Erythroblast (primary cell): ENCODE results near the gene OAS1.

Experiments
- DNase-seq, 2 experiments: peaks; one replicate each; lab custom pipeline; 2025; lab: John Stamatoyannopoulos, UW
- GATA1 ChIP-seq: IDR thresholded peaks from 2 replicates; pipeline ENCODE4 v1.6.1; 2011; ENCODE audit warnings: low read depth, mild to moderate bottlenecking, control low read depth, low read length, moderate library complexity
- POLR2A ChIP-seq: IDR thresholded peaks from 2 replicates; pipeline ENCODE4 v1.6.1; 2011; ENCODE audit warnings: mild to moderate bottlenecking, low read length

OAS1 gene

DNA sequence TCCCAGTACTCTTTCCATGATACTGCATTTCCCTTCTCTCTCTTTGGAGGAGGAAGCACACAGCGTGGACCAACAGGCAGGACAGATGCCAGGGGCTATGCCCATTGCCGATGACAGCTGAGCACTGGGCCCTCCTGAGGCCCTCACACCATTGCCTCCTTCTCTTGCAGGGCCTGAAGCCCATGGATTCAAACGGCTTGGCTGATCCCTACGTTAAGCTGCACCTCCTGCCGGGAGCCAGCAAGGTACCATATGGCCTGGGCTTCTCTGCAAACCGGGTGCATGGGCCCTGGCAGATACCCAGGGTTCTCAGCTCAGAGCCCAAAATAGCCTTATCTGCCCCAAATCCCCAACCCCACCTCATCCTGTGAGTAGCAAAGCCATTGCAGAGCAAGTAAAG lies 25.2 kb upstream of the OAS1 start:
- TF ChIP-seq GATA1 (no peak), POLR2A (no peak)
- no peak for DNase-seq

DNA sequence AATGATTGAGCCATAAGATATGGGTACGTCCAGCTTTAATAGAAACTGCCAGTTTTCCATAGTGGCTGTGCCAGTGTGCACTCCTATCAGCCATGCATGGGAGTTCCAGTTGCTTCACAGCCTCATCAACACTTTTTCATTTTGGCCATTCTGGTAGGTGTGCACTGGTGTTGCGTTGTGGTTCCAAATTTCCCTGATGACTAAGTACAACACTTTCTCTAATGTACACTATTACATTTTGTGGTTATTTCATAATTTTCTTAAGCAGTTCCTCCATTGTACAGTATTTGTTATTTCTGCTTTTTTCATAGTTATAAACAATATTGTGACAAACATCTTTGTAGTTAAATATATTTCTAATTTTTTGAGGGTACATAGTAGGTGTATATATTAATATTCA lies 21.5 kb upstream of the OAS1 start:
- DNase-seq, result no peak
- TF ChIP-seq POLR2A (no peak), GATA1 (no peak)

DNA sequence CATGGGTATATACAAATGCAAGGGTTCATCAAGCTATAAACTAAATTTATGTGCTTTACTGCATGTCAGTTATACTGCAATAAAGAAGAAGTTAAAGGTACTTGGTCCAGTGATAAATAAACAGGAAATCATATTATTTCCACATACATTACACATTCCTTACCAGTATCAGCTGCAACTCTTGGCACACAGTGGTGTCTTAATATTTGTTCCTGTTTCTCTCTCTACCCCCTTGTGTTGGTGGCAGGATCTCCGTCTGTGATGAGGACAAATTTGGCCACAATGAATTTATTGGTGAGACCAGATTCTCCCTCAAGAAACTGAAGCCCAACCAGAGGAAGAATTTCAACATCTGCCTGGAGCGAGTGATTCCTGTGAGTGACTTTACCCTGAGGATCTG lies 19.2 kb upstream of the OAS1 start:
- no peak for TF ChIP-seq POLR2A
- no peak for TF ChIP-seq GATA1
- DNase-seq, result no peak

DNA sequence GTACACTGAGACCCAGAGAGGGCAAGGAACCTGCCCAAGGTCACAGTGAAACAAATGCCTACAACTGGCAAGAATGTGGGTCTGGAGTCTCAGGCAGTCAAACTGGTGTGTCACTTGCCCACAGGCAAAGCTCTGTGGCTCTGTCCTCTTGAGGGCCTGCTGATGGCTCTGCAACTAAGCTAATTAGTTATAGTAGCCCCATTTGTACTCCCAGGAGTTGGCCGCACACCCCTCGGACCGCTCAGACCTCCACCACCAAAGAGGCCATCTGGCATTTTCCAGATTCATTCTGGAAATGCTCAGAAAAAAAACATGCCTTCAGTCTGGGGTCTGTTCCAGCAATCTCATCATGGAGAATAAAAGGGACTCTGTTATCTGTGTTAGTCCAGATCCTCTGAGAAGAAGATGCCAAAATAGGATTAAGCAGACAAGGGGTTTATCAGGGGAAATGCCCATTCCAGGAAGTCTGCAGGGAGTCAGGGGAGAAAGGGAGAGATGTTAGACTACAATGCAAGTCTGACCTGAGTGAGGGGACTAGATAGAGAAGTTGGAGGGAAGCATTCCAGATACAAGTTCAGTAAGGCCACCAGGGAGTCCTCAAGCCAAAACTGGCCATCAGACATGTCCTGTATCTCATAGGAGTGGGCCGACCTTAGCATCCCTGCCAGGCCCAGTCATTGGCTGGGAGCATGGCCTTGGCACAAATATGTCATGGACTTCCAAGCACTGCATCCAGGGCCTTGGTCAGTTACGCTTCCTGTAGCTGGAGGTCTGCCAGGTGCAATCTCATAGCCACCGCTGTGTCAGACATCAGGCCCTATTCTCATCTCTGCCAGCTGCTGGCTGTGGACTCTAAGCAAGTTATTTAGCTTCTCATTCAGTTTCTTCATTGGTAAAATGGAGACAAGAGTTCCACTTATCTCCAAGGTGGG lies 15.4 kb upstream of the OAS1 start:
- no peak for DNase-seq
- TF ChIP-seq POLR2A (no peak), GATA1 (no peak)

DNA sequence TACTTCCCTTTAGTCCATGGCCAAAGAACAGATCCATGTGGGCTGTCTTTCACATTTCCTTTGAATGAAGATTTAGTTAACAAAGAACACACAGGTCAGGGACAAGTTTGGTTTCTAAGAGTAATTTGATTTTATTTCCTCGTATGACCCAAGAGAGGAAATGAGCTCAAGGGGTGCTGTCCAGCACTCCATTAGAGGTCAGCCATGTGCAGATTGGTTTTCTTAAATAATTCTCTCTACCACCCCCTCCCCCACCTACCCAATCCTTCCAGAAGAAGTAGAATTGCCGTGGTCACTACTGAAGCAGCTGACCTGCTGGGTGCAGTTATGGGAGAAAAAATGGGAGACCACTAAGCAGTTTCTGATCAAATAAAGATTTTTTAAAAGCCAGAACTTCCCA lies 13.9 kb upstream of the OAS1 start:
- no peak for DNase-seq
- TF ChIP-seq GATA1, result no peak
- no peak for TF ChIP-seq POLR2A

DNA sequence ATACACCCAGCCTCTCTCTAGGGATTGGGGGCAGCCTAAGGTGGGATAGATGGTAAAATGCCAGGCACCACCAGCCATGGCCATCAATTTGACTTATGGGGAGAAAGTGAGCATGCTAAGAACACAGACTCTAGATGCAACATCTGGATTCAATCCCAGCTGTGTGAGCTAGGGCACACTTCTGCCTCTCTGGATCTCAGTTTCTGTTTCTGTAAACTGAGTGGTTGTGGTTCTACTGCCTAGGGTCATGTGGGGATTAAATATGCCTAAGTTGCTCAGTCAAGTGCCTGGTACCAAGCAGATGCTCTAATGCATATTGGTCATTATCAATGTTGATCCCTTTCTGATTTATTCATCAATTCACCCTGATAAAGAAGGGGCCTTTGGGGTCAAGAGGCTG lies 12.6 kb upstream of the OAS1 start:
- TF ChIP-seq GATA1 (no peak), POLR2A (no peak)
- DNase-seq, result no peak

DNA sequence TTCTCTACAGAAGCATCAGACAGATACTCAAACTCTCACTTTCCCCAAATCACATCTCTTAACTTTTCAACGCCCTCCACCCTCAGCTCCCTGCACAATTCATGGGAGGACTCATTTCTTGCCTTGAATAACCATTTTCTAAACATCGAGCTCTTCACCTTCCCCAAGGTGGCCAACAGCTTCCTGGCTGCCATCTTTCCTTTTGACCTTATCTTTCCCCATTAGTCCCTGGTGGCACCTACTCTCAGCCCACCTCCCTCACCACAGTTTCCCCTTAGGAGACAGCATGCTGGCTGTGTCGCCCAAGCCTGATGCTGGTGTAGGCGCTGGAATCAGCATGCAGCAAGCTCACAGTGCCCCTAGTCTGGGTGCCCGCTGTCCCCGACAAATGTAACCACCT lies 8.4 kb upstream of the OAS1 start:
- no peak for TF ChIP-seq GATA1
- TF ChIP-seq POLR2A, result no peak
- no peak for DNase-seq

DNA sequence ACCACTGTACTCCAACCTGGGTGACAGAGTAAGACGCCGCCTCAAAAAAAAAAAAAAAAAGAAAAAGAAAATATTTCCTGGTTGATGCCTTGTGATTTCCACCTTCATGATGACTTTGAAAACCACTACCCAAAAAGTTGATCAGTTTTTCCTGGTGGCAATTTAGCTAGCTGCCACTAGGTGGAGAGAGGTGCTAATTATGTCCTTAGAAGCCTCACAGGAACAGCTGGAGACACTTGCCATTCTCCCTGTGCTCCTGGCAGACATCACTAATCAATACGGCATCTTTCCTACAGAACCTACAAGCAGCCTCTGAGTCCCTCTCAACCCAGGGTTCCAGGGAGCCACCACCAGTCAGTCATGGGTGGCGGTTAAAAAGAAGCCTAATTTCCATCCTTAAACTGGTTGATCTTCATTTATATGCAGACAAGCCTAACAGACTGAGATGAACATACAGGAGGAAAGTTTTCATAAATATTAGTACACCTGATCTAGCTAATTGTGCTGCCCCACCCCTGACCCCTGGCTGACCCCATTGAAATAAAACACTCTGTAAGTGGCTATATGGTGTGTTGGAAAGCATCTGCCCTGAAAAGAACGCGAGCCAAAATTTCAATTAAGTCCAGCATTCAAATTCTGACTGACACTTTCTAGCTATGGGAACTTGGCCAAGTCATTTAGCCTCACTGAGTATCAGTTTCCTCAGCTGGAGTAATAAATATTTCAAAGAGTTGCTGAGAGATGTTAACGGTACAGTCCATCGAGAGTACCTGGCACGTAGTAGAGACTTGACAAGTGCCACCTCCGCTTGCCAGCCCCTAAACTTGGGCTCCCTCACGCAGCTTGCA lies 6.2 kb upstream of the OAS1 start:
- TF ChIP-seq GATA1, result no peak
- TF ChIP-seq POLR2A, result no peak
- DNase-seq, result peak; percentile 23 to 33

DNA sequence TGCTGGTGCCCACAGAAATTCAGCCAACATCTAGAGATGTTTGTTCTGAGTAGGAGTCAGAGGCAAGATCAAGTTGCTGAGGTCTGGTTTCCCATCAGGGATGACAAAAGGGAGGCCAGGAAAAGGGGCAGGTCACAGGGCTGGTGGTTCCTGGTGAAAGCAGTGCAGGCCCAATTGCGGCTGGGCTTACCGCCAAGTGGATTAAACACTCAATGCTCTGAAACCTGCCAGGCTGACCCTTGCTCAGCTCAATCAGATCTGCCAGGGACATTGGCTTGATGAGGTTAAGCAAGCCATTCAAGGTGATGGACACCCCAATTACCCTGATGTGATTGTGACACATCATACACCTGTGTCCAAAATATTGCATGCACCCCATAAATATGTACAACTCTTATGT lies 5.5 kb upstream of the OAS1 start:
- no peak for TF ChIP-seq POLR2A
- TF ChIP-seq GATA1, result no peak
- DNase-seq, result no peak

DNA sequence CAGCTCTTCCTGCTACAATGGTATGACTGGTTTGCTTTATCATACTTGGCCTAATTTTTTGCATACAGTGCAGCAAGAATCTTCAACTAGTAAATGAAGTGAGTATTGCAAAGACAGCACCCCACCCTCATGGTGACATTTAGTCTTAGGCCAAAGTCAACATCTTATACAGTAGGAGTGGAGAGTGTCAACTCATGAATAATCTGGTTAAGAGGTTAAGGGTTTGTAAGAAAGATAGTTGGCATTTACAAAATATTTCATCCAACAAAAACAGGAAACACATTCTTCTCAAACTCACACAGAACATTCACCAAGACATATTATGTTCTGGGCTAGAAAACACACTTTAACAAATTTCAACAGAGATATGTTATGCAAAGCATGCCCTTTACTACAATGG lies 2.2 kb upstream of the OAS1 start:
- no peak for DNase-seq
- no peak for TF ChIP-seq POLR2A
- no peak for TF ChIP-seq GATA1

DNA sequence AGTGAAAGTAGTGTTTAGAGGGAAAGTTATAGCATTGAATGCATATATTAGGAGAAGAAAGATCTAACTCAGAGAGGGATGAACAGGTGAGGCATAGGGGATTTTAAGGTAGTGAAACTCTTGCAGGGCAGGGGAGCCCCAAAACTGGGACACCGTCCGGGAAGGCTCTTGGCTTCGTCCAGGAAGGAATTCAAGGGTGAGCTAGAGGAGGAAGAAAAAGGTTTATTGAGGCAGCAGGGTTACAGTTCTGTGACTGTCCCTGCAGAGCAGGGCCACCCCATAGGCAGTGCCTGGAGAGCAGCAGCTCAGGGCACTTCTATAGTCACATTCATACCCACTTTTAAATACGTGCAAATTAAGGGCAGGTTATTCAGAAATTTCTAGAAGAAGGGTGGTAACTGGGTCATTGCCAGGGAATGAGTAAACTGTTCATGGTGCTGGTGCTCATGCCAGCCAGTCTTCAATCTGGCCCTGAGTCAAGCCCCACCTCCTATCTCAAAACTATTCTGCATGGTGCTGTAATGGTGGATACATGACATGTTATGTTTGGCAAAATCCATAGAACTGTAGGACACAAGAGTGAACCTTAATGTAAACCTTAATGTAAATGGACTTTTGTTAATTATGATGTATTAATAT lies 1.2 kb upstream of the OAS1 start:
- DNase-seq, result no peak
- TF ChIP-seq POLR2A, result no peak
- TF ChIP-seq GATA1, result no peak

DNA sequence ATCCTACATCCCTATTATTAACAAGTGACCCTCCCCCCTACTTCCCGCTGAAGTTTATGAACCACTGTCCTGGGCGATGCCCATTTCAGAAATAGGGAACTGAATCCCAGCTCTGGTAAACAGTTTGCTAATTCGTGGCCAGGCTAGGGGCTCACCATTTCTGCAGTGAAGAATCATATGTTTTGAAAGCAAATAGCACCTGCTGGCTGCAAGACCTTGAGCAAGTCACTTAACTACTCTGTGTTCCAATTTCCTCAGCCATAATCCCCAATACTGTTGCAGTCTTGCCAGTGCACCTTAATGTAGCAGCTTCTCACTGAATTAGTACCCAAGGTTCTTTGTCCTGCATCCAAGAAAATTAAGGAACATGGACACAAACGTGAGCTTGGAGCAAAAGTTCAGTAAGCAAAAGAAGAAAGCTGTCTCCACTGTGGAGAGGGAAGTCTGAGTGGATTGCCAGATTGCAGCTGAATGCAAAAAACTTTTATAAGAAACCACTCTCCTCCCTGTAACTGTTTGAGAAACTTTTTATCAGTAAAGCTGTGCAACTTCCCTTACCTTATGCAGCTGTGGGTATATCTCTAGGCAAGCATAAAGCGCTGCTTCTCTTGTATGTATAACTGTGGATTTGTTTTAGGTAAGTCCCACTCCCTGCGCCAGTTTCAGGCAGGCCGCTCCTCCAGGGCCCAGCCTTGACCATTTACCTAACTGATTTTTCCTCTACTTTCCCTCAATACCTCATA lies 824 bp downstream of the OAS1 start:
- DNase-seq, result no peak
- TF ChIP-seq GATA1 (no peak), POLR2A (no peak)

DNA sequence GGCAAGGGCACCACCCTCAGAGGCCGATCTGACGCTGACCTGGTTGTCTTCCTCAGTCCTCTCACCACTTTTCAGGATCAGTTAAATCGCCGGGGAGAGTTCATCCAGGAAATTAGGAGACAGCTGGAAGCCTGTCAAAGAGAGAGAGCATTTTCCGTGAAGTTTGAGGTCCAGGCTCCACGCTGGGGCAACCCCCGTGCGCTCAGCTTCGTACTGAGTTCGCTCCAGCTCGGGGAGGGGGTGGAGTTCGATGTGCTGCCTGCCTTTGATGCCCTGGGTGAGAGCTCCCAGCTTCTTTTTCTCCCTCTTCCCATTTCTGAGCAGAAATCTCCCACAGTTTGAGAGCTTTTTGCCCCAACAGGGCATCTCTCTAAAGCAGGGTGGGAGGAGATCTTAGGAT lies 1.8 kb downstream of the OAS1 start:
- no peak for DNase-seq
- no peak for TF ChIP-seq POLR2A
- TF ChIP-seq GATA1, result no peak
